ENCODE measurements around the gene NR1H4.

NR1H4 gene

GRCh38 chr12:100484183-100484886 is 10.7 kb downstream of the NR1H4 start:
- H3K27ac ChIP-seq: no peak overlapping the region
- TF ChIP-seq, protein P1, sequence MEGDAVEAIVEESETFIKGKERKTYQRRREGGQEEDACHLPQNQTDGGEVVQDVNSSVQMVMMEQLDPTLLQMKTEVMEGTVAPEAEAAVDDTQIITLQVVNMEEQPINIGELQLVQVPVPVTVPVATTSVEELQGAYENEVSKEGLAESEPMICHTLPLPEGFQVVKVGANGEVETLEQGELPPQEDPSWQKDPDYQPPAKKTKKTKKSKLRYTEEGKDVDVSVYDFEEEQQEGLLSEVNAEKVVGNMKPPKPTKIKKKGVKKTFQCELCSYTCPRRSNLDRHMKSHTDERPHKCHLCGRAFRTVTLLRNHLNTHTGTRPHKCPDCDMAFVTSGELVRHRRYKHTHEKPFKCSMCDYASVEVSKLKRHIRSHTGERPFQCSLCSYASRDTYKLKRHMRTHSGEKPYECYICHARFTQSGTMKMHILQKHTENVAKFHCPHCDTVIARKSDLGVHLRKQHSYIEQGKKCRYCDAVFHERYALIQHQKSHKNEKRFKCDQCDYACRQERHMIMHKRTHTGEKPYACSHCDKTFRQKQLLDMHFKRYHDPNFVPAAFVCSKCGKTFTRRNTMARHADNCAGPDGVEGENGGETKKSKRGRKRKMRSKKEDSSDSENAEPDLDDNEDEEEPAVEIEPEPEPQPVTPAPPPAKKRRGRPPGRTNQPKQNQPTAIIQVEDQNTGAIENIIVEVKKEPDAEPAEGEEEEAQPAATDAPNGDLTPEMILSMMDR (IDR thresholded peaks at IDR 0.05): no peak
- TF ChIP-seq ZFX (IDR thresholded peaks at IDR 0.05; ENCODE audit: borderline replicate concordance): no peak

DNA sequence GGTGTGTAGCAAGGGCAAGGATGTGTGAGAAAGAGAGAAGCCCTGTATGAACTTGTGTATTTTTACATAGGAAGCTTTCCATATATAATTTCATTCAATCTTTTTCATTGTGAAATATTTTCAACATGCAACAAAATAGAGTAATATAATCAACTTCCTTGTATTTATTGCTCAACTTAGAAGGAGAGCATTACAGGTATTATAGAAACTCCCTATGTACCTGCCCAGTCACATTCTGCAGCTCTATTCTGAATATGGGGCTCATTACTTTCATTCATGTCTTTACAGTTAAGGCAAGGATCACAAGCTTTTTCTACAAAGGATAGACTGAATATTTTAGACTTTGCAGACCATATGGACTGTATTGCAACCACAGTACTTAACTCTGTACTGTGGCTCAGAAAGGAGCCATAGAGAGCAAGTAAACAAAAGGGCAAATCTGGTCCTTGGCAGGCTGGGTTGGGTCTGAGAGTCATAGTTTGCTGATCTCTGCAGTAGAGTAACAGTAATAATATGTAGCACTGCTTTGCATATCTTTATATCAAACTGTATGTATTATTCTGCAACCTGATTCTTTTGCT is 11.3 kb downstream of the NR1H4 start:
- TF ChIP-seq, protein P1 (IDR thresholded peaks at IDR 0.05): no peak
- TF ChIP-seq ZFX (IDR thresholded peaks at IDR 0.05; ENCODE audit: borderline replicate concordance): no peak

DNA sequence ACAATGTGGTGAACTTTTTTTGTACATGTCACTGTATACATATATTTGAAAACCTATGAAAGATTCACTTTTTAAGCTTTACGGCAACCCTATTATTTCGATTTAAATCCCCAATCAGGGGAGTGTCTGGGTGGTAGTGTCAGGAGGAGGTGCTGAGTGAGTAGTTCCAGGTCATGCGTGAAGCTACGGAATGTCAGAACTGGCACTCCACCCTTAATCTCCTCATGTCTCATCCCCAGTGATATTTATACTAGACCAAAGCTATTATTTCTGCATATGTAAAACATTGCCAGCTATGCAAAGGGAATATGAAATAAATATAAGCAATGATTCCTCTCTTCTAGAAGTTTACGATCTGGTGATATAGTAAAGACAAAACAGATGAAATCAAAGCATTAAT is 12.3 kb downstream of the NR1H4 start:
- no peak overlapping the region for H3K27ac ChIP-seq
- TF ChIP-seq, protein P1 (IDR thresholded peaks at IDR 0.05): no peak
- no peak for TF ChIP-seq ZFX (IDR thresholded peaks at IDR 0.05; ENCODE audit: borderline replicate concordance)

More for the DNA sequence above, 11.3 kb downstream of the NR1H4 start:
- no peak overlapping the region for H3K27ac ChIP-seq

DNA sequence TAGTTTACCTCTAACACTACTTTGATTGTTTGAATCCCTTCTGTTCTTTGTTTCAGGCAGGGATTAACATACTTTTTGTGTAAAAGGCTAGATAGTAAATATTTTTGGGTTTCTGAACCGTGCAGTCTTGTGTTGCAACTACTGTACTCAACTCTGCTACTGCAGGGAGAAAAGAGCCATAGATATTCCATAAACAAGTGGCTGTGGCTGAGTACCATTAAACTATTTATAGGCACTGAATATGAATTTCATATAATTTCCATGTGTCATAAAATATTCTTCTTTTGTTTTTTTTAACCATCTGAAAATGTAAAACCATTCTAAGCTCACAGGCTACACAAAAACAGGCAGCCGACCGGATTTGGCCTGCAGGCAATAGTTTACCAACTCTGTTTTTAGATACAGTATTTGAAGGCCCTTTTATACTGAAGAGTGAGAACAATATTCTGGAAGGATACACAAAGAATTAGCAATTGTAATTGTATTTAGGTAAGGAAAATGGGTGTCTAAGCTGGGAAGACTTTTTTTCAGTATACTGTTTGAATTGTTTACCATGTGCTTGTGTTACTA is 15.7 kb downstream of the NR1H4 start:
- TF ChIP-seq, protein P1 (IDR thresholded peaks at IDR 0.05): no peak
- no peak for TF ChIP-seq ZFX (IDR thresholded peaks at IDR 0.05; ENCODE audit: borderline replicate concordance)
- no peak overlapping the region for H3K27ac ChIP-seq

DNA sequence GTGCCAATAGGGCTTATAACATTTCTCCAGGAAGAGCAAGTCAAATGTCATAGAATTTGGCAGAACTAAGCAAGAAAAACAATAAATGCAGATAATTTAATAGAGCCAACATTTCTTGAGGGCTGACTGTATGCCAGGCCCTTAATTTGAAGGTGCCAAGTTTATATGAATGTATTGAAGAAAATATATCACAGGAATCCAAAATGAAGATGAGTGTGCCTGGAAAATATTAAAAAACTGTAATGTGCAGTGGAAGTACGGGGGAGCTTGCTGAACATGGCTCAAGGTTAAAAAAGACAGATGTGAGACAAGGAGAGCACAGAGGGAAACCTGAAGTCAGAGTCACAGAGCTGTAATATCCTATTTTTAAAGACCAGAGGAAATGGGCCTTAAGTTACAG is 16.4 kb downstream of the NR1H4 start:
- no peak overlapping the region for H3K27ac ChIP-seq
- TF ChIP-seq ZFX (IDR thresholded peaks at IDR 0.05; ENCODE audit: borderline replicate concordance): no peak
- TF ChIP-seq, protein P1 (IDR thresholded peaks at IDR 0.05): no peak

DNA sequence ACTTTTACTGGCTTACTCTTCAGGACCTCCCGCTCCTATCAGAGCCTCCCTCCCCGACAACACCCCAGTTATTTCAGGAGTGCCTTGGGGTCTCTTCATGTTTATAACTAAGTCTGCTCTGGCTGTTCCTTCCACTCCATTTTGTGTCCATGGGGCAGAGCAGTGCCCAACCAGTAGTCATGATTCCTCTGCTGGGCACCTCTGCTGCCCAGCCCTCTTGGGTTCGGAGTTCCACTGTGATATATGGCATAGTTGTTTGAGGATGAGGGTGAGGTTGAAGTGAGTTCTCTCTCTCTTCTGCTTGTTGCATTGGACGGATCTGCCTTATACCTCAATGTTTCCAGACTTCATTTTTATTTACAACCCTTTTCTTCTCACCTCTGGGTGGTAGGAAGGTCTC is 17.4 kb downstream of the NR1H4 start:
- no peak overlapping the region for H3K27ac ChIP-seq
- TF ChIP-seq ZFX (IDR thresholded peaks at IDR 0.05; ENCODE audit: borderline replicate concordance): no peak
- TF ChIP-seq, protein P1 (IDR thresholded peaks at IDR 0.05): no peak
